Colon (tissue), 2 donors: ENCODE data around the gene RACGAP1.

Experiments
- FAIRE-seq: peaks from 2 replicates; lab custom pipeline; 2012; peaks lifted over from hg19 to GRCh38; lab: Jason Lieb, UNC
- donor health status: control.
- donor health status: control.

Gene RACGAP1

GRCh38 chr12:49968471-49968870 lies 56.8 kb downstream of the RACGAP1 start:
- no peak for FAIRE-seq

GRCh38 chr12:49967777-49968250 lies 57.5 kb downstream of the RACGAP1 start:
- FAIRE-seq = no peak

GRCh38 chr12:49967042-49967776 lies 58.1 kb downstream of the RACGAP1 start:
- FAIRE-seq = no peak

GRCh38 chr12:49966511-49967041 lies 58.7 kb downstream of the RACGAP1 start:
- FAIRE-seq = no peak

- FAIRE-seq = no peak
Measured at GRCh38 chr12:49965836-49966235, 59.5 kb downstream of the RACGAP1 start.

- no peak for FAIRE-seq
Measured at GRCh38 chr12:49964849-49965624, 60.3 kb downstream of the RACGAP1 start.

GRCh38 chr12:49963976-49964815 lies 61.1 kb downstream of the RACGAP1 start:
- no peak for FAIRE-seq

GRCh38 chr12:49962861-49963765 lies 62.2 kb downstream of the RACGAP1 start:
- no peak for FAIRE-seq

GRCh38 chr12:49961993-49962764 lies 63.1 kb downstream of the RACGAP1 start:
- FAIRE-seq = no peak

GRCh38 chr12:49961111-49961922 lies 64.0 kb downstream of the RACGAP1 start, which contains the start of gene AQP5:
TSS of gene AQP5 (plus strand) at chr12:49961872. CDS start at chr12:49962018, 146 bp downstream.
- FAIRE-seq = no peak

GRCh38 chr12:49960474-49961110 lies 64.7 kb downstream of the RACGAP1 start:
- FAIRE-seq = no peak

- no peak for FAIRE-seq
Measured at GRCh38 chr12:49959685-49960473, 65.4 kb downstream of the RACGAP1 start.

GRCh38 chr12:49957570-49957967 lies 67.7 kb downstream of the RACGAP1 start:
- no peak for FAIRE-seq

- FAIRE-seq = no peak
Measured at GRCh38 chr12:49956663-49957569, 68.4 kb downstream of the RACGAP1 start.

GRCh38 chr12:49955899-49956662 lies 69.2 kb downstream of the RACGAP1 start:
- FAIRE-seq = no peak
